GM12872 (cell line): Measurements from ENCODE around the gene PNPLA7.

Source experiments
- CTCF ChIP-seq: IDR thresholded peaks from 3 replicates; pipeline ENCODE4 v1.5.1; 2011; ENCODE audit warnings: low read depth, mild to moderate bottlenecking, low read length, moderate library complexity; ENCODE audit not compliant: insufficient read depth

Gene PNPLA7

GRCh38 chr9:137550231-137550621 is at the start of gene PNPLA7:
TSS of gene PNPLA7 (minus strand) at chr9:137550402. CDS start at chr9:137550197, 205 bp downstream.
- TF ChIP-seq CTCF, result no peak

- no peak for TF ChIP-seq CTCF
Measured at GRCh38 chr9:137598943-137599342, 48.7 kb upstream of the PNPLA7 start.

GRCh38 chr9:137593176-137593575 is 43.0 kb upstream of the PNPLA7 start:
- no peak for TF ChIP-seq CTCF

- no peak for TF ChIP-seq CTCF
Measured at GRCh38 chr9:137592767-137593166, 42.6 kb upstream of the PNPLA7 start.

- TF ChIP-seq CTCF, result no peak
Measured at GRCh38 chr9:137590469-137591383, 40.5 kb upstream of the PNPLA7 start, which contains the start of gene ZMYND19. TSS of gene ZMYND19 (minus strand) at chr9:137590512. CDS start at chr9:137590263, 249 bp downstream.

GRCh38 chr9:137590123-137590468 is 39.9 kb upstream of the PNPLA7 start:
- TF ChIP-seq CTCF, result no peak

- no peak for TF ChIP-seq CTCF
Measured at GRCh38 chr9:137589441-137590122, 39.4 kb upstream of the PNPLA7 start.
